Dedifferentiated amniotic fluid mesenchymal stem cell (primary cell): ENCODE results near the gene CPTP.
A peak's percentile ranks its signal among the peaks of the same experiment; 100 is the strongest.

Source experiments
- DNase-seq: peaks from one replicate; pipeline ENCODE4 v3.0.0-alpha.2; 2016; ENCODE audit errors: extremely low spot score

The CPTP gene

GRCh38 chr1:1324524-1325287 lies at the start of gene CPTP, which contains the start of gene INTS11:
CPTP (plus strand) TSS chr1:1324802; CDS start chr1:1326911, 2,109 bp downstream.
INTS11 (minus strand) TSS chr1:1324660; CDS start chr1:1324608, 52 bp downstream.
- peak; percentile 85 for DNase-seq

GRCh38 chr1:1274931-1275431 lies 49.6 kb upstream of the CPTP start:
- no peak for DNase-seq

- no peak for DNase-seq
Observed at GRCh38 chr1:1275836-1276235, 48.8 kb upstream of the CPTP start.

- DNase-seq, result no peak
Observed at GRCh38 chr1:1278620-1279019, 46.0 kb upstream of the CPTP start.

- no peak for DNase-seq
Observed at GRCh38 chr1:1279028-1279427, 45.6 kb upstream of the CPTP start.

- DNase-seq, result no peak
Observed at GRCh38 chr1:1280782-1281481, 43.7 kb upstream of the CPTP start.

GRCh38 chr1:1281533-1282321 lies 42.9 kb upstream of the CPTP start:
- DNase-seq, result no peak

GRCh38 chr1:1282998-1283397 lies 41.6 kb upstream of the CPTP start:
- DNase-seq, result no peak

GRCh38 chr1:1283821-1284220 lies 40.8 kb upstream of the CPTP start:
- no peak for DNase-seq

- DNase-seq, result no peak
Observed at GRCh38 chr1:1284221-1285101, 40.1 kb upstream of the CPTP start.

- DNase-seq, result no peak
Observed at GRCh38 chr1:1285102-1285571, 39.5 kb upstream of the CPTP start.

GRCh38 chr1:1285611-1286311 lies 38.8 kb upstream of the CPTP start:
- no peak for DNase-seq

- no peak for DNase-seq
Observed at GRCh38 chr1:1286313-1287261, 38.0 kb upstream of the CPTP start.

GRCh38 chr1:1287288-1288110 lies 37.1 kb upstream of the CPTP start:
- DNase-seq, result no peak

- no peak for DNase-seq
Observed at GRCh38 chr1:1290238-1290731, 34.3 kb upstream of the CPTP start.

GRCh38 chr1:1291023-1291528 lies 33.5 kb upstream of the CPTP start:
- DNase-seq, result no peak

GRCh38 chr1:1291548-1292441 lies 32.8 kb upstream of the CPTP start:
- DNase-seq, result no peak
